HUES6 (cell line): ENCODE measurements around the gene RGL4.
"Not testable (repeated sequence)": the region's sequence is repeated elsewhere in the genome, so short reads cannot be mapped to it uniquely, and the experiment has no call there.

Experiments used
- H3K27ac ChIP-seq: 2 replicates; pipeline ENCODE4 v1.7.0; 2013; ENCODE audit warnings: low read depth, mild to moderate bottlenecking, low read length, inconsistent platforms
- H3K27me3 ChIP-seq: 2 replicates; pipeline ENCODE4 v1.6.1; 2013; ENCODE audit warnings: low read length; ENCODE audit not compliant: control insufficient read depth, insufficient read depth
- H3K36me3 ChIP-seq: 2 replicates; pipeline ENCODE4 v1.6.1; 2013; ENCODE audit warnings: low read length; ENCODE audit not compliant: control insufficient read depth, insufficient read depth
- H3K4me1 ChIP-seq: 2 replicates; pipeline ENCODE4 v1.6.1; 2013; ENCODE audit warnings: low read length; ENCODE audit not compliant: control insufficient read depth, insufficient read depth
- H3K4me3 ChIP-seq: 2 replicates; pipeline ENCODE4 v1.5.1; 2013; ENCODE audit warnings: low read depth, low read length
- H3K9ac ChIP-seq: one replicate; pipeline ENCODE4 v1.6.1; 2013; ENCODE audit warnings: mild to moderate bottlenecking, low read length
- H3K9me3 ChIP-seq: 2 replicates; pipeline ENCODE4 v1.6.1; 2013; ENCODE audit warnings: low read depth, low read length; ENCODE audit not compliant: control insufficient read depth, insufficient read depth

Gene RGL4, protein sequence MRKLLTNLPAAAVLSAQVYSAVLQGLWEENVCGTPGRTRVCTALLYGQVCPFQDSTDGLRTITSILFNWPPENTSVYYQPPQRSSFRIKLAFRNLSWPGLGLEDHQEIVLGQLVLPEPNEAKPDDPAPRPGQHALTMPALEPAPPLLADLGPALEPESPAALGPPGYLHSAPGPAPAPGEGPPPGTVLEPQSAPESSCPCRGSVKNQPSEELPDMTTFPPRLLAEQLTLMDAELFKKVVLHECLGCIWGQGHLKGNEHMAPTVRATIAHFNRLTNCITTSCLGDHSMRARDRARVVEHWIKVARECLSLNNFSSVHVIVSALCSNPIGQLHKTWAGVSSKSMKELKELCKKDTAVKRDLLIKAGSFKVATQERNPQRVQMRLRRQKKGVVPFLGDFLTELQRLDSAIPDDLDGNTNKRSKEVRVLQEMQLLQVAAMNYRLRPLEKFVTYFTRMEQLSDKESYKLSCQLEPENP

DNA sequence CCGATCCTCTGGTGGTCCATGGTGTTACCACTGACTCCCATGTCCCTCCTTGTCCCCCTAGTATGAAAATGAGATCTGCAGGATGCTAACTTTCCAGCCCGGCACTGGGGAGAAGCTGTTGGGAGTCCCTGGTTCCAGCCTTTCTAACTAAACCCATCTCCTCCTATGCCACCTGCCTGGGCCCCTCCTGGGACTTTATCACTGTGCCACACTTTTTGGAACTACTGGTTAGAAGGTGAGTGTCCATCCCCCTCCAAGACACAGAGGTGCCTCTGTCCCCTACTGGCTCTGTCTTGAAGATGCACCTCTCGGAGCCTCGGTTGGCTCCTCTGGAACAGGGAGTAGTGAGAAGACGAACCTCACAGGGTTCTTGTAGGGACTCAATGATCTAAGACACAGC is at the start of gene RGL4:
RGL4 (plus strand) TSS at position 301 of the 400 bp plus-strand sequence. CDS start 1,018 bp downstream, outside the sequence.
- no peak within 1 kb of the TSS for H3K9ac ChIP-seq
- H3K4me1 ChIP-seq = no peaks in the 10 kb centered on the region
- H3K9me3 ChIP-seq = no peaks in the 10 kb centered on the region
- no peaks in the 10 kb centered on the region for H3K27me3 ChIP-seq
- H3K36me3 ChIP-seq = peaks cover 45% of the 10 kb centered on the region
- no peak within 1 kb of the TSS for H3K4me3 ChIP-seq
- H3K27ac ChIP-seq = no peak within 1 kb of the TSS

- not testable (repeated sequence) for H3K4me3 ChIP-seq, H3K4me1 ChIP-seq, H3K36me3 ChIP-seq, H3K9me3 ChIP-seq, H3K27ac ChIP-seq, H3K27me3 ChIP-seq, H3K9ac ChIP-seq
Measured at GRCh38 chr22:23646526-23646925, 44.3 kb upstream of the RGL4 start.

GRCh38 chr22:23649071-23649501 is 41.7 kb upstream of the RGL4 start:
- H3K27ac ChIP-seq = no peak overlapping the region
- H3K9me3 ChIP-seq = no peaks in the 10 kb centered on the region
- no peaks in the 10 kb centered on the region for H3K4me1 ChIP-seq

DNA sequence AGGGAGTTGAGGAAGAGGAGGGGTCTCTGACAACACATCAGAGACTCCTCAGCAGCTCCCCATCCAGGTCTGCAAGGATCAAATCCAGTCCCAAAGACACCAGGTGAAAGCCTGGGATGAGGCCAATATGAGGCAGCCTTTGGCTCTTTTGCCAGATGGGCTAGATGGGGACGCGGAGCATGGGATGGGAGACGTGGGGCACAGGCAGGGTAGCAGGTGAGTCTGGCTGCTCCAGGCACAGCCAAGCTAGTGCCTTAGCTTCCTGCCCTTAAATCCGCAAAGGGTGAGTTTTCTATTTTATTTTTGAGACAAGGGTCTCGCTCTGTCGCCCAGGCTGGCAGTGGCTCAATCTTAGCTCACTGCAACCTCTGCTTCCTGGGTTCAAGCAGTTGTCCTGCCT is 39.1 kb upstream of the RGL4 start:
- Histone ChIP-seq H3K27ac (no peak overlapping the region), H3K4me3 (no peak overlapping the region), H3K36me3 (peaks cover 16% of the 10 kb centered on the region), H3K9ac (no peak overlapping the region), H3K9me3 (no peaks in the 10 kb centered on the region), H3K27me3 (no peaks in the 10 kb centered on the region), H3K4me1 (no peaks in the 10 kb centered on the region)

More at GRCh38 chr22:23649071-23649501, 41.7 kb upstream of the RGL4 start:
- H3K27me3 ChIP-seq = no peaks in the 10 kb centered on the region
- H3K36me3 ChIP-seq = peaks cover 16% of the 10 kb centered on the region
- H3K4me3 ChIP-seq = no peak overlapping the region
- no peak overlapping the region for H3K9ac ChIP-seq

GRCh38 chr22:23652286-23652685 is 38.5 kb upstream of the RGL4 start:
- Histone ChIP-seq H3K4me3 (no peak overlapping the region), H3K36me3 (peaks cover 16% of the 10 kb centered on the region), H3K27ac (no peak overlapping the region), H3K9me3 (no peaks in the 10 kb centered on the region), H3K27me3 (no peaks in the 10 kb centered on the region), H3K9ac (no peak overlapping the region), H3K4me1 (no peaks in the 10 kb centered on the region)

DNA sequence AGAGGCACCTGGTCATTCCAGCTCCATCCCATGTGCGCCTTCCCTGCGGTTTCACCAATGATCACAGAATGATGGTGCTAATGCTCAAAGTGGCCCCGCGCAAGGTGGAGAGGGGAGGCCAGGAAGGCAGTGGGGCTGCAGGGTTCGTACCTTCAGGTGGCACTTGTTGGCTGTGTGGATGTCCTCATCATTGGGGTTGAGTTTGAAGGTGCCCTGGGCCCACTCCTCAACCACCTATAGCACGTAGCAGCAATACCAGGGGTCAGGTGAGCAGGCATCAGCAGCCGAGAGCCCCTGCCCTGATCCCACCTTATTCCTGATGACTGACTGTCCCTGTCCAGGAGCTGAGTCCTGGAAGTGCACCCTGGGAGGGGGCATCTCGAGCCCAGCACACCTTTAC is 38.1 kb upstream of the RGL4 start:
- Histone ChIP-seq H3K9me3 (no peaks in the 10 kb centered on the region), H3K4me1 (no peaks in the 10 kb centered on the region), H3K4me3 (no peak overlapping the region), H3K27ac (no peak overlapping the region), H3K9ac (no peak overlapping the region), H3K36me3 (peaks cover 16% of the 10 kb centered on the region), H3K27me3 (no peaks in the 10 kb centered on the region)

GRCh38 chr22:23655891-23656475 is 34.8 kb upstream of the RGL4 start:
- H3K9ac ChIP-seq = no peak overlapping the region
- H3K27me3 ChIP-seq = no peaks in the 10 kb centered on the region
- no peak overlapping the region for H3K4me3 ChIP-seq
- no peak overlapping the region for H3K27ac ChIP-seq
- H3K36me3 ChIP-seq = peaks cover 25% of the 10 kb centered on the region
- no peaks in the 10 kb centered on the region for H3K4me1 ChIP-seq
- H3K9me3 ChIP-seq = no peaks in the 10 kb centered on the region

DNA sequence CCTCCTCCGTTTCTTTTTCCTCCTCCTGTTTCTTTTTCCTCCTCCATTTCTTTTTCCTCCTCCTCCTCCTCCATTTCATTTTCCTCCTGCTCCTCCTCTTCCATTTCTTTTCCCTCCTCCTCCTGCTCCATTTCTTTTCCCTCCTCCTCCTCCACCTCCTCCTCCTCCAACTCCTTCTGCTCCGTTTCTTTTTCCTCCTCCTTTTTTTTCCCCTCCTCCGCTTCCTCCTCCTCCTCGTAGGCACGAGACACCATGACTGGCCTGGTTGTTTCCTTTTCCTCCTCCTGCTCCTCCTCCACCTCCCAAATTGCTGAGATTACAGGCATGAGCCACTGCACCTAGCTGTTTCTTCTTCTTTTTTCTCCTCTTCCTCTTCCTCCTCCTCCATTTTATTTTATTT is 33.1 kb upstream of the RGL4 start:
- Histone ChIP-seq H3K4me3 (no peak overlapping the region), H3K9ac (no peak overlapping the region), H3K27me3 (no peaks in the 10 kb centered on the region), H3K36me3 (peaks cover 25% of the 10 kb centered on the region), H3K4me1 (no peaks in the 10 kb centered on the region), H3K9me3 (peaks cover 8% of the 10 kb centered on the region; the same call in 1 of the 2 replicates), H3K27ac (no peak overlapping the region)

- H3K4me1 ChIP-seq, H3K27ac ChIP-seq, H3K27me3 ChIP-seq, H3K4me3 ChIP-seq, H3K9ac ChIP-seq: not testable (repeated sequence)
- peaks cover 18% of the 10 kb centered on the region; the same call in 1 of the 2 replicates for H3K9me3 ChIP-seq
- peaks cover 18% of the 10 kb centered on the region for H3K36me3 ChIP-seq
Measured at GRCh38 chr22:23660381-23660780, 30.4 kb upstream of the RGL4 start.

GRCh38 chr22:23670378-23671295 is 20.2 kb upstream of the RGL4 start:
- Histone ChIP-seq H3K9me3 (no peaks in the 10 kb centered on the region), H3K4me1 (peaks cover 16% of the 10 kb centered on the region), H3K27ac (no peak overlapping the region), H3K36me3 (no peaks in the 10 kb centered on the region), H3K4me3 (no peak overlapping the region), H3K27me3 (no peaks in the 10 kb centered on the region), H3K9ac (no peak overlapping the region)
